Colon (tissue), 2 donors: ENCODE data around the gene PNKP.

Source experiments
- FAIRE-seq: peaks from 2 replicates; lab custom pipeline; 2012; peaks lifted over from hg19 to GRCh38; lab: Jason Lieb, UNC
- donor health status: control.
- donor health status: control.

Gene PNKP

GRCh38 chr19:49859682-49860335 is 7.6 kb downstream of the PNKP start:
- FAIRE-seq, result no peak

- no peak for FAIRE-seq
Observed at GRCh38 chr19:49858088-49858985, 9.0 kb downstream of the PNKP start.

GRCh38 chr19:49857838-49858087 is 9.6 kb downstream of the PNKP start:
- FAIRE-seq, result no peak

- no peak for FAIRE-seq
Observed at GRCh38 chr19:49857061-49857837, 10.1 kb downstream of the PNKP start.

DNA sequence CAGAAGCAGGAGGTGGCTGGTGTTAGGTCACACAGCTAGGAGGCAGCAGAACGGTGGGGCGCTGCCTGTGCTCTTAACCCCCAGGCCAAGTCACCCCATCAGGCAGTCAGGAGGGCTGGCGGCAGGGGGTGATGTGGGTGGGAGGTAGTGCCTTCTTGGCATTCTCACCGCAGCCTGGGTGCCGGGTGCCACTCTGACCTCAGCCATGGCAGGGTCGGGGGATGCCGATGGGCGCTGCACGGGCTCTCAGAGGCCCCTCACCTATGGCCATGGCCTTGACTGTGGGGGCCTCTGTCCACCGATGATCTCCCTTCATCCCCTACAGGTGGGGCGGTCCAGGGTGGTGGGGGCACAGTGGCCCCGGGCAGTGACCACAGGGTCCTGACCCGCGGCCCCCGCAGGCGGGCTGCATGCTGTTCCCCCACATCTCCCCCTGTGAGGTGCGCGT is 10.8 kb downstream of the PNKP start:
- no peak for FAIRE-seq

- FAIRE-seq, result no peak
Observed at GRCh38 chr19:49855676-49856573, 11.5 kb downstream of the PNKP start.

DNA sequence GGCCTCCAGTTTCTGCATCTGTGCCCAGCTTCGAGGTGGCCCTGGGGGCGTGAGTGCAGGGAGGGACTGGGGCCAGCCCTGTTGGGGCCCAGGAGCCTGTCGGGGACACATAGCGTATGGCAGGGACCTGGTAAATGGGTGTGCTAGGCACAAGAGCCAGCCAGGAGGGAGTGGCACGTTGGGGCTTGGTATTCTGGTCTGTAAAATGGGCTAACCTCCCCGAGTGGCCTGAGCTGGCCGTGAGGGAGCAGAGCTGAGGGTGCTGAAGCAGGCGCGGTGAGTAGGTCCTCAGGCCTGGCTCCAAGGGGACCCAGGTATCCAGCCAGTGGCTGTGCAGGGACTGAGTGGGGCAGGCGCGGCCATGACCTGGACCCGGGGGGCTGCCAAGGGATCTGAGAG is 12.1 kb downstream of the PNKP start:
- no peak for FAIRE-seq

GRCh38 chr19:49854378-49855263 is 12.8 kb downstream of the PNKP start:
- FAIRE-seq, result no peak

DNA sequence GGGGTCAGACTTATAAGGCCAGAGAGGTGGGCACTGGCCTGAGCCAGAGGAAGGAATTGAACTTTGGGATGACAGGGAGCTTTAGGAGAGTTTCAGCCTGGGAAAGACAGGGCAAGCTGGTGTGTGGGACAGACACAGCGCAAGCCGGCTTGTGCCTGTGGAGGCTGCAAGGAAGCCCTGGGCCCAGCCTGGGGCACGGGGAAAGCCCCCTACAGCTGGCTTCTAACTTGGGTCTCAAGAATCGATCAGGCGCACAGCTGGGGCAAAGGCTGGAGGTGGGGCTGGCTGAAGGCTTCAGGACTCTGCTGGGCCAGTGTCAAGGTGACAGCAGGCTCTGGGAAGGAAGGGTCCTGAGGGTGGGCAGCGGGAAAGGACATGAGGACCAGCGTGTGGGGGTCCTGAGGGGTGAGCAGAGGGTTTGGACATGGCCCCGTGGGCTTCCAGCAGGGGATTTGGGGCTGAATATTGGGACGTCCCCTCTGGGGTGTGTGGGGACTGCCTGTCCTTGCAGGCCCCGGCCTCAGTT is 13.5 kb downstream of the PNKP start:
- FAIRE-seq, result no peak

DNA sequence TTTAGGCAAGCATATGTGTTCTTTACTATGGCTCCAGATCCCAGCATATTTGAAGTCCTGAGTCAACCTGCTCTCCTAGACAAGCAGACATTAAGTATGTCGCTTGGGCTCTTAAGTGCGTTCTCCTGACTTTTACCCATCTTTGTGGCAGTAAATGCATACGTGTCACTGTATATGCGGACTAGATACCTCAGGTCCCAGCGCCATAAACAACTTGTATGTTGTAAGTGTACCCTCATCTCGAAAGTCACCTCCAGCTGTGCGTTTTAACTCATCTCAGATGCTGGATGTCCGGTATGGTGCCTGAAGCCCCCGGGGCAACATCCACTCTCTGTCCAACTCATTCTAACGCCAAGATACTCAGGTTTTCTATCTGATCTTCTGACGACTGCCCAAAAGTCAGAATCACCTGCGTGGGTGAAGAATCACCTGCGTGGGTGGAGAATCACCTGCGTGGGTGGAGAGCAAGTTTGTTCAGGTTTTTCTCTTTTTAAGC is 14.7 kb downstream of the PNKP start:
- no peak for FAIRE-seq

- FAIRE-seq, result no peak
Observed at GRCh38 chr19:49851456-49852259, 15.7 kb downstream of the PNKP start.

- FAIRE-seq, result no peak
Observed at GRCh38 chr19:49850487-49851342, 16.7 kb downstream of the PNKP start, which contains the start of gene PTOV1. TSS of gene PTOV1 (plus strand) at chr19:49851159.

GRCh38 chr19:49850221-49850486 is 17.2 kb downstream of the PNKP start:
- FAIRE-seq, result no peak

- FAIRE-seq, result no peak
Observed at GRCh38 chr19:49849433-49850220, 17.7 kb downstream of the PNKP start.

- no peak for FAIRE-seq
Observed at GRCh38 chr19:49848938-49849337, 18.4 kb downstream of the PNKP start.

- no peak for FAIRE-seq
Observed at GRCh38 chr19:49847731-49848696, 19.4 kb downstream of the PNKP start.

DNA sequence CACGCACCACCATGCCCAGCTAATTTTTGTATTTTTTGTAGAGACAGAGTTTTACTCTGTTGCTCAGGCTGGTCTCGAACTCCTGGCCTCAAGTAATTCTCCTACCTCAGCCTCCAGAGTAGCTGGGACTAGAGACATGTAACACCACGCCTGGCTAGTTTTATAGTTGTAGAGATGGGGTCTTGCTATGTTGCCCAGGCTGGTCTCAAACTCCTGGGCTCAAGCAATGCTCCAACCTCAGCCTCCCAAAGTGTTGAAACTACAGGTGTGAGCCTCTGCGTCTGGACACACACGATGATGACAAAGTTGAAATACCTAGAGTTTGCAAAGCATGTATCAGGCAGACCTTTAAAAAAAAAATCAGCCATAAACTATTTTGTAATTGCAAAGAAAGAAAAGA is 21.0 kb downstream of the PNKP start:
- no peak for FAIRE-seq
